HG03159 (cell line): Measurements from ENCODE around the gene P2RX3.
A peak's percentile ranks its signal among the peaks of the same experiment; 100 is the strongest.
"Not testable (repeated sequence)": the region's sequence is repeated elsewhere in the genome, so short reads cannot be mapped to it uniquely, and the experiment has no call there.

Source experiments
- ATAC-seq: cut with Tn5 transposase; IDR thresholded peaks from one replicate; pipeline ENCODE4 v1.9.1; 2021; ENCODE audit warnings: mild to moderate bottlenecking, moderate library complexity; ENCODE audit not compliant: unreplicated experiment

Gene P2RX3

GRCh38 chr11:57394203-57394965 is 56.2 kb downstream of the P2RX3 start:
- no peak for ATAC-seq

GRCh38 chr11:57395905-57396623 is 57.9 kb downstream of the P2RX3 start:
- no peak for ATAC-seq

GRCh38 chr11:57396744-57397143 is 58.6 kb downstream of the P2RX3 start:
- no peak for ATAC-seq

- ATAC-seq = no peak
Measured at GRCh38 chr11:57397394-57397990, 59.3 kb downstream of the P2RX3 start.

GRCh38 chr11:57399221-57399620 is 61.1 kb downstream of the P2RX3 start:
- ATAC-seq = no peak

GRCh38 chr11:57399972-57400578 is 61.9 kb downstream of the P2RX3 start:
- no peak for ATAC-seq

GRCh38 chr11:57402188-57403002 is 64.2 kb downstream of the P2RX3 start:
- ATAC-seq = no peak

GRCh38 chr11:57403003-57403801 is 65.0 kb downstream of the P2RX3 start:
- not testable (repeated sequence) for ATAC-seq

DNA sequence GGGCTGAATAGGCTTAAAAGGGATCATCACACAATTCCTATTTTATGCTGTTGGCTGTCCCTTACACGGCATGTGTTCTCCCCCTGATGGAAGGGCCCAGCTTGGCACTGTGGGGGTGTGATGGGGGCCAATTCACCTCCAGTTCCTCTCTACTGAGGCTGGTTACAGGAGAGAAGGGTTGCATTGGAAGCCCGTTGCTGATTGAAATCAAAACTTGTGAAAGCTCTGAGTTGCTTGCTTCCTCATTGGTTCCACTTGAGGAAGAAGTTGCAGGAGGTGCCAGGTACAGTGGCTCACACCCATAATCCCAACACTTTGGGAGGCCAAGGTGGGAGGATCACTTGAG is 65.6 kb downstream of the P2RX3 start:
- no peak for ATAC-seq

DNA sequence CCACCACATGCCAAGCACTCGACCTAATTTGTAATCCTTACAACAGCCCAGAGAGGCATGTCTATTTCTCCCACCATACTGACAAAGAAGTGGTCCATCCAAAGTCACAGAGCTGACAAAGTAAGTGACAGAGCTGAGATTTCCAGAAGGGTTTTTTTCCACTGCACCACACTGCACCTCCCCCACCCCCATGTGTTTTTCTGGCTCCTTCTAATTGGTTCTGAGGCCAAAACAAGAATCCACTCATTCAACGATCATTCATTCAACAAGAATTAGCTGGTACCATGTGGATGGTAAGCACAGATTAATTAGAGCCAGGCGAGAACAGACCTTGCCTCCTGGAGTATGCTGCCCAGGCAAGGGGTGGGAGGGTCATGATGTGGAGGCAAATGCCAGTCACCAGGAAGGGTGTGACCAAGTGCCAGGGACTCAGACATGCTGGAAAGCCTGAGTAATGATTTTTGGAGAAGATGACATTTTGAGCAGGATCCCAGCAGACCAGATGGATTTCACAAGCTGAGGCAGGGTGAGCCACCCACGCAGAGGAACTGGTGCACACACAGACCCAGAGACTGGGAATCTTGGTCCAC is 67.2 kb downstream of the P2RX3 start:
- no peak for ATAC-seq

DNA sequence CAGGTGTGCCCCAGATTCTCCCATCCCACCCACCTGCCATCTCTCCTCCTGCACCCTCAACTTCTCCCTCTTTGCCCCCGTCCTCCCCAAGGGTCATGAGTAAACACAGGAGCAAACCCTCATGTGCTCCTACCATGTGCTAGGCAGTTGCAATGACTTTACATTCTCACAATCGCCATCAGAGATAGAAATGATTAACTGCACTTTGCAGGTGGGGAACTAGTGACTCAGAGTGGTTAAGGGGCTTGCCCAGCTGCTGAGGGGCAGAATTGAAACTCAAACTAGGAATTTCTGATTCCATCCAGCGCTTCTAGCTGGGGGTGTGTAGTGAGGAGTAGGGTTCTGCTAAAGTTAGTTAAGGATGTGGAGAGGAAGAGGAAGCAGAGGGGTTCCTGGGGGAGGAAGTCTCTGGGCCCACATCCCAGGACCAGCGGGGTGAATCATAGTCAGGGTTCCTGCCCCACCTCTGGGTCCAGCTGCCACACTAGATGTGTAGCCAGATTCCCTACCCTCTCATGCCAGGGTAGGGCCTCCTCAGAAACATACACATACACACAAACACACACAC is 68.3 kb downstream of the P2RX3 start:
- ATAC-seq = peak; percentile 84

DNA sequence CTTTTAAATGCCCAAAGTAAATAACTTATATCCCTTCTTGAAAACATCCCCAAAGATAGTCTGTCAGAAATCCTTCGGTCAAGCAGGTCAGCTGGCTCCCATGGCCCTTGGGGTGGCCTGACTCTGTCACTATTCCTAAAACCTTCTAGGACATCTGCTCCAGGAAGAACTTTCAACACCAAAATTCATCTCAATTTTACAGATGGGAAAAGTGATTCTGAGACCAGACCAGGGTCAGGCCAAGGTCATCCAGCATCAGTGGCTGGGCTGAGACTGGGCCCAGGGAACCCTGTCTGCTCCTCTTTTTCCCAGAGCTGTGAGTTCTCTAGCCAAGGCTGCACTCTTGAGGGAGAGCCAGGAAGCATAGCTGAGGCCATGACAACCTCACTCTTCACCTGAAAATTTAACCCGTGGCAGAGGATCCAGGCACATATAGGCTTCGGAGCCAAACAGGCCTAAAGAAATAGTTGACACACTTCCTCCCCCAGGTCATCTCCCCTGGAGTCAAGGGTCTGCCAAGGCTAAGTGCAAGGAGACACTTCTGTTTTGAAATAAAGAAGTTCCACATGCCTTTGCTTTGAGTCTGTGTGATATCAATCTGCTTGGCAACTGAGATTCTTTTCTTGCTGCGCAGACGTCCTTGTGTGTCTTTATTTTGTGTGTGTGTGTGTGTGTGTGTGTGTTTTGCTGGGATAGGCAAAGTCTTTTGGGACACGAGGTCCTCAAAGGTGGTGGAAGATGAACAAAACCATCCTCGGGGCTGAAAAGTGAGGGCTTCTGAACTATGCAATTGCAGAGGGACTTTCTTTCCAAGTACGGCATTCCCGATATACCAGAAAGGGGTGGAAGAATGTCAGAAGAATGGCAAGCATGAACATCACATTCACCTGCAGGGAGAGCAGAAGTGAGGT is 69.1 kb downstream of the P2RX3 start:
- no peak for ATAC-seq

DNA sequence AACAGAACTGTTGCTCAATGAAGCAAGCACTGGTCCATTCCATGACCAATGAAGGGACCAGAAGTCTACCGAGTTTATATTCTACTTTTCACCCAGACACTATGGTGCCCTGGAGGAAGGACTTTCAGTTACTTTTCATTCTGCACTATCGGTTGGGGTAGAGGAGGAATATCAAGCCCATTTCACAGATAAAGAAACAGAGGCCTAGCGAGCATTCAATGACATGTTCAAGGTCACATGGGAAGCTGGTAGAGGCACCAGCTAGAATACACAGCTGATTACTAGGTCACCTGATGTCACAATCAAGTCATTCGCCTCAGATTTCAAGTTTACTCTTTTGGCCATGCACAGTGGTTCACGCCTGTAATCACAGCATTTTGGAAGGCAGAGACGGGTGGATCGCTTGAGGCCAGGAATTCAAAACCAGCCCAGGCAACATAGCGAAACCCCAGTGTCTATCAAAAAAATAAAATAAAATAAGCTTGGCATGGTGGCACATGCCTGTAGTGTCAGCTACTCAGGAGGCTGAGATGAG is 69.9 kb downstream of the P2RX3 start:
- no peak for ATAC-seq

- no peak for ATAC-seq
Measured at GRCh38 chr11:57408771-57409170, 70.6 kb downstream of the P2RX3 start.

DNA sequence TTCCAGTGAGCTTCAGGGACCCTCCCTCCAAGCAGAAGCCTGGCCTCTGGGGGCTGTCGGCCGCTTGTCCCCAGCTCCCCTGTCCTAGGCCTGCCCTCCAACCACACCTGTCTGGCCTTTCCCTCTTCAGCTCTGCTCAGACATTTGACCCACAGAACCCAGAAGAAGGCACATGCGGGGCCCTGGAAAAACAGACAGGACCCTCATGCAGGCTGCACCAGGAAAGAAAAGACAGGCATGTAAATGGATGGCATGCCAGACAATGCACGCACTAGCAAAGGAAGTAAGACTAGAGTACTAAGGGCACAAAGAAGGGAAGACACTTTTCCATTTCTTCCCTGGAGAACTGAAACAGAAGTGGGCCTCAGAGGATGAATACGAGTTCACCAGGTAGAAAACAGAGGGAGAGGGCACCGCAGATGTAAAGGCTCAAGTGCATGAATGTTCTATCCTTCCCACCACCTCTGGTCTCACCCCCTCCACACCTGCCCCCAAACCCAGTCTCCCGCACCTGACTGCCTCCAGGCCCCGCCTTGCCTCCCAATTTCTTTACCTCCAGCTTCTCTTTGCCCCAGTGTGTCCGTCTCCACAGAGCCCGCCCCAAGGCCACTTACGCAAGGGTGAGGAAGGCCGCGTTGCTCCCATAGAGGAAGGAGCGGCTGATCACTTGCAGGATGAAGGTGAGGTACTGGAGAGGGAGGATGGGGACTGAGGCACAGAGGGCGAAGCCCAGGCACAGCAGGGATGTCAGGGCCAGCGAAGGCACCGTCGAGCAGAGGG is 71.4 kb downstream of the P2RX3 start:
- no peak for ATAC-seq

DNA sequence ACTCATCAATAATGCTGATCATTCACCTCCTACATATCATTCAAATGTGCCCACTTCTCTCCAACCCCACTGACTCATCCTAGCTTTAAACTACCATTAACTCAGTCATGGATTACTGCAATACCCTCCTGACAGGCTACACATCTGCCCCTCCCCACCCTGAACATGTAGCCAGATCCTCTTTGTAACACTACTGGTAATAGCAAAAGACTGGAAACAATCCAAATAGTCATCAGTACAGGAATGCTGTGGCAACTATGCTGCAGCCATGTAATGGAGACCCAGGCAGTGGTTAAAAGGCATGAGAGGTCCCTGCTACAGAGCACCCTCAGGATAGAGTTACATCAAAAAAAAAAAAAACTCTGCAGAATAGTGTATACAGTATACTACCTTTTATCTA is 72.1 kb downstream of the P2RX3 start:
- no peak for ATAC-seq

- no peak for ATAC-seq
Measured at GRCh38 chr11:57413681-57414080, 75.5 kb downstream of the P2RX3 start.
